A673 (cell line): ENCODE measurements around the gene LNX1.

Experiments used
- CTCF ChIP-seq: fragments of 300-800, 200-600 bp; sonication (generic); conservative IDR thresholded peaks from 2 replicates; pipeline ENCODE4 v1.5.1; 2017; ENCODE audit warnings: low read depth, mild to moderate bottlenecking, antibody characterized with exemption, low read length, moderate library complexity, mixed read lengths
- EZH2 ChIP-seq: fragments of 200-600 bp; sonication (generic); IDR thresholded peaks from 2 replicates; pipeline ENCODE4 v1.6.1; 2017; ENCODE audit warnings: borderline replicate concordance, low read depth, mild to moderate bottlenecking, mixed read lengths, antibody characterized with exemption, low read length; ENCODE audit not compliant: poor library complexity, severe bottlenecking

- TF ChIP-seq CTCF (no peak), EZH2 (no peak)
Observed at GRCh38 chr4:53602390-53602789, 11.1 kb upstream of the LNX1 start.
